ENCODE measurements around the gene EFCAB9. TPM values are rescaled to one million over a fixed set of nuclear protein-coding genes. Genes with fewer than 3 reads are reported as not detected.
A peak's percentile ranks its signal among the peaks of the same experiment; 100 is the strongest.

Gene EFCAB9
- total and polyA plus RNA-seq, 2 of the 8 experiments (the other 6 are each of a cell fraction or from before 2014, with no cell fraction given) = not detected

DNA sequence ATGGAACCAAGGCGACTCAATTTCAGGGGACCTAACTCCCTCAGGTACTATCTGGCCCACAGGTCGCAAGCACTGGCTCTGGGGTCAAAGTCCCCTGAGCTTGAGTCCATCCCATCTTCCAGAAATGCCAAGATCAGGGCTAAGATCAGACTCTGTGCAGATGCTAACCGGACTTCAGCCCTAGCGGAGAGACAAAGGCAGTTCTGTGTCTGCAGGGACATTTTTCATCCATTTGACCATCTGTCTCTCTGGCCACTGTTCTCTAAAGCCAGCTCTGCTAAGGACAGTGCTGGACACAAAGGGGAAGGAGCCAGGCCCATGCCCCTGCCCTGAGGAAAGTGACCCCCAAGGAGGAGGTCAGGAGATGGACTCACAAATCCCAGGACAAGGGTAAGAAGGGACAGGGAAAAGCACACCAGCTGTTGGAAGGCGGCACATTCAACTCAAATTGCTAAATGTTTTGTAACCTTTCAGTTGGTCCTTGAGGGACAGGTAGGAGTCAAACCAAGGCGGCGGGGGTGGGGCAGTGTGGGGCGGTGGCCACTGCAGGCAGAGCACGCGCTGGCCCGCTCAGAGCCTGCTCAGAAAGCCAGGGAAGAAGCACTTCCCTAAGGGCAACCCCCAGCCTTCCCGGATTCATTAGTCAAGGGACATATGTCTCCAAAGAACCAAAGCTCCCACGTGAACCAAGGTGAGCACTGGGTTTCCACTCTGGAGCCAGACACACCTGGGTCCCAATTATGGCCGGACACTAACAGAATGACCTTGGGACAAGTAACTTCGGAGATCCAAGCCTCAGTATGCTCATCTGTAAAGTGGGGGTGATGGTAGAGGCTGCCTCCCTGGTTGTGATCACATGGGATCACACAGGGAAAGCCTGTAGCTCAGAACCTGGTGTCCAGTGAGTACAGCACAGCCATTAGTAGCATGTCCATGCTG is 48.8 kb upstream of the EFCAB9 start:
- Histone ChIP-seq H3K79me2 (ENCODE audit: control insufficient read depth in 1 of 2, insufficient read depth in 2 of 2, low read length in 2 of 2) (no peaks in the 10 kb centered on the region), H3K27ac (ENCODE audit: low read depth, low read length) (no peak overlapping the region)
- FAIRE-seq = no peak

More for the DNA sequence above, 48.8 kb upstream of the EFCAB9 start:
- H3K9ac ChIP-seq (replicated peaks in 1 of 4; ENCODE audit: extremely low read depth in 1 of 4, low read depth in 3 of 4, low read length in 3 of 4) = no peak overlapping the region
- DNase-seq (ENCODE audit: low read depth in 1 of 2, low spot score in 2 of 2) = no peak
- no peak overlapping the region for H3K4me2 ChIP-seq (ENCODE audit: insufficient read depth in 1 of 2, low read depth in 2 of 2, low read length in 2 of 2)
- TF ChIP-seq TAF7 (optimal IDR thresholded peaks at IDR 0.05; ENCODE audit: borderline replicate concordance, low read depth, low read length) = no peak
- 0 out of 2 replicates have a peak, but pooled peaks have one; percentile 36 for TF ChIP-seq KDM1A (IDR thresholded peaks at IDR 0.05; ENCODE audit: borderline replicate concordance, low read length)
- no peak for TF ChIP-seq GTF2F1 (IDR thresholded peaks at IDR 0.05; ENCODE audit: borderline replicate concordance, low read depth, low read length)
- no peak for TF ChIP-seq YY1 (IDR thresholded peaks at IDR 0.05; ENCODE audit: low read depth, low read length)
- TF ChIP-seq POLR2AphosphoS5 (IDR thresholded peaks at IDR 0.05; ENCODE audit: low read depth, low read length) = no peak
- TF ChIP-seq BACH1 (IDR thresholded peaks at IDR 0.05; ENCODE audit: low read length) = no peak
- ChIA-PET CTCF (ENCODE audit: partially characterized antibody) (interaction anchor here (0.6 to 1.7 kb wide), 4 partner anchors 11 to 40 kb away, joined by 3 to 5 read pairs (median 3); no protein-coding TSS in a partner anchor), POLR2A (ENCODE audit: partially characterized antibody) (no interaction called here)
- no peak overlapping the region; the same call in 1 of the 2 replicates for H4K8ac ChIP-seq (ENCODE audit: extremely low read depth, insufficient read depth, low read length)
- no peak overlapping the region for H3K56ac ChIP-seq (replicated peaks; ENCODE audit: insufficient read length, low read depth, low read length)
- no peak overlapping the region for H4K5ac ChIP-seq (ENCODE audit: insufficient read length, low read depth, low read length)
- WGBS, 2 experiments (ENCODE audit: extremely low coverage in 1 of 2, insufficient coverage in 1 of 2, insufficient read length in 1 of 2, insufficient replicate concordance in 2 of 2, low coverage in 1 of 2, low lambda C conversion rate in 2 of 2, missing lambda C conversion rate in 1 of 2) = 98% methylated on average over 12 of the region's 15 CpGs; no CpG with 5 or more reads in 1 of the 2 experiments
- no peaks in the 10 kb centered on the region for H3K27me3 ChIP-seq (replicated peaks in 1 of 4; ENCODE audit: control insufficient read depth in 3 of 4, extremely low read depth in 1 of 4, insufficient read depth in 3 of 4, low read length in 3 of 4)
- H4K91ac ChIP-seq (replicated peaks; ENCODE audit: insufficient read length, low read length) = no peak overlapping the region
- peaks cover 0 to 8% (median 5%) of the 10 kb centered on the region in 4 experiments; a peak in 5 of 7 replicates for H3K4me1 ChIP-seq (replicated peaks in 1 of 4; ENCODE audit: control insufficient read depth in 3 of 4, insufficient read depth in 4 of 4, low read length in 3 of 4)
- H2BK120ac ChIP-seq (replicated peaks; ENCODE audit: low read depth, low read length) = no peak overlapping the region
- no peaks in the 10 kb centered on the region for H3K9me3 ChIP-seq (ENCODE audit: insufficient read depth in 2 of 2, low read depth in 1 of 2, low read length in 1 of 2)
- H3K14ac ChIP-seq (ENCODE audit: insufficient read length) = no peak overlapping the region
- no peak overlapping the region; the same call in 1 of the 2 replicates for H2BK20ac ChIP-seq (ENCODE audit: low read length)
- H2BK12ac ChIP-seq (ENCODE audit: low read depth, low read length) = peak overlapping the region; percentile 23; the same call in 1 of the 2 replicates
- no peak overlapping the region for H3K23ac ChIP-seq (ENCODE audit: insufficient read length)
- H2AK5ac ChIP-seq (ENCODE audit: low read depth, low read length) = peak overlapping the region; percentile 39; the same call in 1 of the 2 replicates
- no peaks in the 10 kb centered on the region; the same call in 1 of the 2 replicates for H3K79me1 ChIP-seq (ENCODE audit: low read depth, low read length)
- H3K36me3 ChIP-seq (ENCODE audit: control insufficient read depth in 2 of 4, insufficient read depth in 4 of 4, low read length in 3 of 4) = no peaks in the 10 kb centered on the region
- no peak overlapping the region for H2AFZ ChIP-seq (ENCODE audit: low read length)
- no peak overlapping the region for H3K4me3 ChIP-seq (ENCODE audit: extremely low read depth in 1 of 4, insufficient read depth in 2 of 4, low read depth in 3 of 4, low read length in 4 of 4)
- H3K23me2 ChIP-seq (ENCODE audit: low read depth, low read length) = no peaks in the 10 kb centered on the region
- H2BK5ac ChIP-seq (ENCODE audit: low read depth, low read length) = peak overlapping the region; percentile 32; the same call in 1 of the 2 replicates
- H3K18ac ChIP-seq (ENCODE audit: extremely low read depth, low read length) = no peak overlapping the region
- H2BK15ac ChIP-seq (ENCODE audit: low read length) = peak overlapping the region; percentile 77; the same call in 1 of the 2 replicates
- H4K20me1 ChIP-seq (replicated peaks in 1 of 2; ENCODE audit: control insufficient read depth in 1 of 2, insufficient read depth in 2 of 2, low read length in 2 of 2) = peaks cover 3 to 4% of the 10 kb centered on the region in 2 experiments
- no peak overlapping the region for H3K4ac ChIP-seq (replicated peaks; ENCODE audit: insufficient read length, low read depth, low read length)

Measured in H1 (cell line).